GM19463 (cell line): ENCODE measurements around the gene CPNE1.
"Not testable (repeated sequence)": the region's sequence is repeated elsewhere in the genome, so short reads cannot be mapped to it uniquely, and the experiment has no call there.

ENCODE experiments used
- ATAC-seq: cut with Tn5 transposase; IDR thresholded peaks from one replicate; pipeline ENCODE4 v1.9.1; 2021; ENCODE audit warnings: mild to moderate bottlenecking, moderate library complexity; ENCODE audit not compliant: unreplicated experiment

CPNE1 gene

DNA sequence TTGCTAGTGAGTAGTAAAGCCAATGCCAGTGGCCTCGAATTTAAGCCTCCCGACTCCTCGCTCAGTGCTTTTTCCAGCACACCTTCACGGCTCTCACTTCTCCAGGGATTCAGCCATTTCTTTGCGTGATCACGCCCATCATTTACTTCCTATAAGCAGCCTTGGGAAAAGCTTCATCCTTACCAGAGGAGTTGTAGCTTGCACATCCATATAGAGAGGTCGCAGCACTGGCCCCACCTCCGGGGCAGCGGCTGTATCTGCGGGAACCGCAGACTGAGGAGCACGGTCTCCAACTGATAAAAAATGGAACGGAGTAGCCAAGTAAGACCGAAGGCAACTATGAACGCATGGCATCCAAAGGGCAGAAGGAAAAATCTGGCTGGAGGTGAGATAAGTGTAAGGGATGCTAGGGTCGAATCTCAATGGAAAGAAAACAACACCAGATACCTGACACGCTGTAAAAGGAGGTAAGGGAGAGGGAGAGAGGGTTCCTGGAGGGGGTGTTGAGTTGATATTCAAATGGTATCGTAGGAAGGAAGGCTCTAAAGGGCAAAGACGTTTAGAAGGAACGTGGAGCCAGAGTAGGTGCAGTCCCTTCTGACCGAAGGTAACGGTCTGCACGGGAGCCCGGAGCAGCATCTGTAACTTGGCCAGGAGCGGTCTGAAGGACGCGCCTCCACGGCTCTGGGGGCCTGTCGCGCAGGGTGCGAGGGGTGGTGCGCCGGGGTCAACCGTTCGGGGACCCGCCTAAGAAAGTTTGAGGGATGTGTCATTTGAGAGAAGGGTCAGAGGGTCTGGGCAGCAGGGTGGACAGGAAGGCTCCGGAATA, 33.8 kb upstream of the CPNE1 start:
- peak; percentile 18 for ATAC-seq

DNA sequence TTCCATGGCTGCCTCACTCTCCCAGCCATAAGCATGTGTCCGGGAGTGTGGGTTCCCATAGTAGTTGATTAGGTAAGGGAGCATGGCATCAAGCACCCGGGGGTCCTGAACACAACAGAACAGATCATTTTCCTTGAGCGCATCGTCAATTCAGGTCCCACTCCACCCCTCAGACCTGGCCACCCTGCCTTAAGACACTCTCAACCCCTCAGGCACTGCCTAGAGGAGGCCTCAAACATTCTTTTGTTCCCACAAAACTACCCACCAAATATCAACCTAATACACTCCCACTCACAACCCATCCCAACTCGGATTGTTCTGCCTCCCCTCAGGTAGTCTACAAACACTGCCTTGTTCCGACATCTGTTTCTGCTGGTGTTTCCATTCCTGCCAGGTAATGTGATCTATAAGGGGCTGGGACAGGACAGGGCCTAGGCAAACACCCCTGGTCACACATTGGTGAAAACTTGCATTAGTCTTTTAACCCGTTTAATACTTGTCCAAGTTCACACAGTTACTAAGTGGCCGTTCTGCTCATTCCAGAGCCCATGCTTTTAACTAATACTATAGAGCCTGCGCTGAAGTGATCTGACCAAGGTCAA, 33.1 kb upstream of the CPNE1 start:
- ATAC-seq, result no peak

DNA sequence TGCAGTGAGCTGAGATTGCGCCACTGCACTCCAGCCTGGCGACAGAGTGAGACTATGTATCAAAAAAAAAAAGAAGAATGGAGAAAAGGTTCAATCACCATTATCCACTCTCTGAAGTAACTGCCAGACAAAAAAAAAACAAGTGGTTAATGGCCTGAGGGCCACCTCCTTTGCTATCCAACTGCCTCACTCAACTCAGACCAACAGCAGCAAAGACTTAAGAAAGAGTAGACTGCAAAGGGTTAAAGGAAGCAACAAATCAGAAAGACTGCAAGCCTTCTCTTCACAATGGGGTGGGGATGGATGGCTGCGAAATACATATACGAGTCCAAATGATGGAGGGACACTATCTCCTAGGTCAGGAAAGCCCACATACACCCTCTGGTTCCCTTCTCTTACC, 31.3 kb upstream of the CPNE1 start:
- ATAC-seq, result no peak

DNA sequence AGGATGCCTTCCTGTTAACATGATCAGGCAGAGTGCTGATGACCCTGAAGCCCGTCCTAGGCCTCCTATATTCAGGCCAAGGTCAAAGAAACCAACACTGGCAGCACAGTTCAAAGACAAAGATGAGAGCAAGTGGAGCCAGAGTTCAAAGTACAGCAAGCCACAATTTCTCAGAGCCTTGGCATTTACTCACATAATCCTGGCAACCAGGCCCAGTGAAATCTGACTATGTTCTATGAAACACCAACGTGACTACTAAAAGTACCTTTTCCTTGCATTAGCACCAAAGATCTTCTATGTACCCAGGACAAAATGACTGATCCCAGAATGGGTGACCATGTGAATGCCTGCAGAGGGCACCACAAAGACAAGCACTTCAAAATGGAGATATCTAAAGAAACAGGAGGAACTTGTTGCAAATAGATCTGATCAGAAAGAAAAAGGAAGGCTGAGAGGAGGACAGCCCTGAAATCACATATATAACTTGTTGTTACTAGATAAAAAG, 30.6 kb upstream of the CPNE1 start:
- no peak for ATAC-seq

- no peak for ATAC-seq
These were observed 25.6 kb upstream of the CPNE1 start for GRCh38 chr20:35690265-35690664.

DNA sequence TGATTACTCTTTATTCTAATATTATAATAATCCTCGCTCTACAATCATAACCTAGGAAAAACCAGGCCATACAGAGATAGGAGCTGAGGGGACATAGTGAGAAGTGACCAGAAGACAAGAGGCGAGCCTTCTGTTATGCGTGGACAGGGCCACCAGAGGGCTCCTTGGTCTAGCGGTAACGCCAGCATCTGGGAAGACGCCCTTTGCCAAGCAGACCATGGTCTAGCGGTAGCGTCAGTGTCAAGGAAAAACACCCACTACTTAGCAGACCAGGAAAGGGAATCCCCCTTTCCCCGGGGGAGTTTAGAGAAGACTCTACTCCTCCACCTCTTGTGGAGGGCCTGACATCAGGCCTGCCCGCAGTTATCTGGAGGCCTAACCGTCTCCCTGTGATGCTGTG, 22.2 kb upstream of the CPNE1 start:
- ATAC-seq, result not testable (repeated sequence)

DNA sequence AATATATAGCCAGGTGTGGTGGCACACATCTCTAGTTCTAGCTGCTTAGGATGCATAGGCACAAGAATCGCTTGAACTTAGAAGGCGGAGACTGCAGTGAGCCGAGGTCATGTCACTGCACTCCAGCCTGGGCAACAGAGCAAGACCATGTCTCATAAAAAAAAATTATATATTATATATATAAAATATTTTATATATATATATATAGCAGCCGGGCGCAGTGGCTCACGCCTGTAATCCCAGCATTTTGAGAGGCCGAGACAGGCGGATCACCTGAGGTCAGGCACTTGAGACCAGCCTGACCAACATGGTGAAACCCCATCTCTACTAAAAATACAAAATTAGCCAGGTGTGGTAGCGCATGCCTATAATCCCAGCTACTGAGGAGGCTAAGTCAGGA, 20.7 kb upstream of the CPNE1 start:
- ATAC-seq, result not testable (repeated sequence)

GRCh38 chr20:35681960-35682359, 17.3 kb upstream of the CPNE1 start:
- no peak for ATAC-seq

DNA sequence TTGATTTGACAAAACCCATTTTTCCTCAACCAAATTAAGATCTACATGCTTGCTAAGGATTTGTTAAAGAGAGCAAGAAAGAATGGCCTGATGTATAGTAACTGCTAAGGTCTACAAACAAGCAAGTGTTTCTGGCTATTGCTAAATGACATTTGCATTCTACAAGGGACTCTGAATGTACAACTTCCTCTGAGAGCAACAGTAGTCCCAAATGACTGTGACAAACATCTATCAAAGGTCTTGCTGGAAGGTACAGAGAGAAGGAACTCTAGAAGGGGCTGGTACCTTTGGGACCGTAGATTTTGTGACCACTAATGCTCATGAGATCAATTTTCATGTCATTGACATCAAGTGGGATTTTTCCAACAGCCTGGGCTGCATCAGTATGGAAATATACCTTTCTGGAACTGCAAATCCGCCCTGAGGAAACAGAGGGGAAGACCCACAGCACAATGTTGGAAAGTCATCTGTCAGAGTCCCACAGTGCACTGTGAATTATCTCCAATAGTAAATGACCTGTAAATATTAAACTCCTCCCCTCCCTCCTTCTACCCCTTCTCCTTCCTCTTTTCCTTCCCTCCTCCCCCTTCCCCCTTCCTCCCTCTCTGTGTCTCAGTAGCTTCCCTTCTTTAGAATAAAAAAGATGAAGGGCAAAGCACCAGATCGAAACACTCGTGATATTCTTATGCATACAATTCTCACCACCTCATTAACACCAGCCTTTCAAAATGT, 15.9 kb upstream of the CPNE1 start:
- ATAC-seq, result no peak

DNA sequence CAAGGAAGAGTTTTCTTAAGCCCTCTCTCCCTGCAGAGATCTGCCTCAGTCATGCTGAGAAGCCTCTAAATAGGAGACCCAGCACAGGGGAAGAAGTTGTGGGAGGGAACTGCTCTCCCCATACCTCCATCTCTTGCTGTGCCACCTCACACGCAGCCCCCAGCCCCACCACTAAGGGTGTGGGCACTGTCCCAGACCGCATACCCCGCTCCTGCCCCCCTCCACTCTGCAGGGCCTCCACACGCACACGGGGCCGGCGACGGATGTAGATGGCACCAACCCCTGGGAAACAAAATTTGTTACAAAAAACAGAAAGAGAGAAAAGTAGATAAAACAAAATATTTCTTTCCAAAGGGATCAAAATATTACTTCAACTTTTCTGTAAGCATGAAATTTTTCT, 10.2 kb upstream of the CPNE1 start:
- ATAC-seq, result no peak

GRCh38 chr20:35673884-35674283, 9.2 kb upstream of the CPNE1 start:
- ATAC-seq, result no peak

- no peak for ATAC-seq
These were observed 5.0 kb upstream of the CPNE1 start for GRCh38 chr20:35669681-35670080.

GRCh38 chr20:35669221-35669620, 4.5 kb upstream of the CPNE1 start:
- ATAC-seq, result no peak

GRCh38 chr20:35665949-35666288, 1.2 kb upstream of the CPNE1 start:
- ATAC-seq, result no peak

DNA sequence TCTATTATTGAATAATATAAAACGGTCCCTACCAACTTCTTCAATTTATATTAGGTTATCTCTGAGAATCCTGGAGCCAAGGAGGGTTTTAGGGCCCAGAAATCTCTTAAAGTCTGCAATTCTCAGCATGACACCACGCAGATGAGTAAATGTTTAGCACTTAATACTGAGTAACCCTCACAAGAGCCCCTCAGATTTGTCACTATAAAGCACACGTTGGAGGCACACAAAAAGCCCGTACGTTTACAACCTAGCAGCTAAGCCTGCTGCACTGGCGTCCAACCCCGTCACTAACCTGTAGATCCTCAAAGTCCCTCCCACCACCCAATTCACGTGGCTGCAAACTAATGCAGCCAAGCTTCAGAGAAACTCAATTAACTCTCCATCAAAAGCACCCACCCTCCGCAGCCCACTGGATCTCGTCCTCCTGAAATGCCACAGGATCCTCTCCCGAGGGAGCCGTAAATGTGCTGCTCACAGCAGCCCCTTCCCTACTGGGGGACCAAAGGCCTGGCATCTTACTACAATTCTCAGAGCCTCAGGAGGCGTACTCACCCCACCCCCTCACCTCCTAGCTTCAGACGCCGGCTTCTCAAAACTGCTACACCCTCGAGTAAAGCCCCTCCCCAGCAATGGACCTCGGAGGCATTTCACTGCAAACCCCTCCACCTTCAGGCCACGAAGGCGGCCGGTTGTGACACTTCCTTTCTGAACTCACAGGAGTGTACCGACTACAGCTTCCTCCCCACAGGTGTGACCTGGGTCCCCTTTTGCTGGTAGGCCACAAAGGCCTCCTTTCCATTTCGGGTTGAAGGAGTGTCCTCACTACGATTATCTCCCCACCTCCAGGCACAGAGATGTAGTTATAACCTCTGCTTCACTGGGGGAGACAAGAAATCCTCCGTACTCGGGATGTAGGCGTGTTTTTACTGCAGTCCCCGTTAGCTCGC, 909 bp downstream of the CPNE1 start:
- peak; percentile 10 for ATAC-seq

DNA sequence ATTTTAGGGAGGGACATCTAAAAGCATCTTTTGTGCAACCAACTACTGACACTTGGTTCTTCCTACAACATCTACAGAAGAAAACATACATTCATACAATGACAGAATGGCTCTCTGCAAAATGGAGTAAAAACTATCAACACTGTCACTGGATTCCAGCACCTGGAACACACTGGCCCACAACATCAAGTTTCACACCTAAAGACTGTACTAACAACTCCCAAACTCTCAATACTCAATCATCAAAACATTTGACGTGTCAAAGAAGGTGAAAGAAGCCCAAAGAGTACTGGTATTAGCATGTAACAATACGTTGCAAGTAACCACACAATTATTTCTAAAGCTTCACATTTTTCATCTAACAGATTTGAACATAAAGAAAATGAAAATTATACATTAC, 2.1 kb downstream of the CPNE1 start:
- no peak for ATAC-seq

GRCh38 chr20:35661908-35662307, 2.8 kb downstream of the CPNE1 start:
- no peak for ATAC-seq

DNA sequence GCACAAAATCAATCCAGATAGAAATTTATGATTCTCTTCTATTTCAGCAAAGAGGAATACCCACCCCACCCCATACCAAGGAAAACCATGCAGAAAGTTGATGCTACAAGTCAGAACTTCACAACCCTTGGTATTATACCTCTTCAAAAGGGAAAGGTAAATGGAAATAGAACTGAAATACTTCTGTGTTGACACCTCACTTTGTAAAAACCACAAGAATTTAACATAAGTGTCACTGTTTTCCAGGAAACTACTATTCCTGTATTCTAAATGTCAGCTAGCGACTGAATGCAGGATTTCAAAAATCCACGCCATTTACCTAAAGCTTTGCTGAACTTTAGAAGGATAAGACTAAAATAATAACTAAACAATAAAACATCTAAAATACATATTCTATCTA, 3.6 kb downstream of the CPNE1 start:
- ATAC-seq, result no peak

- ATAC-seq, result no peak
These were observed 4.4 kb downstream of the CPNE1 start for GRCh38 chr20:35660122-35660937.

DNA sequence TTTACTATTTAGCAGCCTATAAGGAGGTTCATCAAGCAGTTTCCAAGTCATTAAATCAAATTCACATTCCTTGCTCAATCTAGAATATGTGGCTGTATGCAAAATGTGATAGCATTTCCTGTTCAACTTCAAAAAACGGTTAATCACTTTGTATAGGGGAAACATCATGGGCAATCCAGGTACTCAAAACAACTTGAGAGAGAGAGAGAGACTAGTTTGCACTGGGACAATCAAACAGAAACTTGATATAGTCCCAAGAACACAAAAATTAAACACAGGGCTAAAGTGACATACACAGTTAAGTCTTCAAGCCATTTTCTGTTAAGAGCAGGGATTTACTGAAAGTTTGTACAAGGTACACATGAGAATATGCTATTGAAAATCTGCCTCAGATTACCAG, 7.4 kb downstream of the CPNE1 start:
- no peak for ATAC-seq
